Endothelial cell of umbilical vein (primary cell): ENCODE results near the gene C10orf67. TPM values are rescaled to one million over a fixed set of nuclear protein-coding genes. Genes with fewer than 3 reads are reported as not detected.

Experiments used
- BruUV-seq: library from RNA; stranded (reverse); fragments of 400-500 nt; replicated peaks from 2 replicates; lab custom pipeline; 2021; lab: Mats Ljungman, UMichigan
- CTCF ChIA-PET: fragments of 300-600, 350-600 bp; sonication (Branson Sonifier 250); formaldehyde crosslinking; loops from one replicate; lab custom pipeline; 2021; ENCODE audit warnings: antibody characterized with exemption, inconsistent platforms; lab: Charles Lee
- POLR2A ChIA-PET: fragments of 300-600, 350-600 bp; sonication (Branson Sonifier 250); formaldehyde crosslinking; loops from one replicate; lab custom pipeline; 2021; ENCODE audit warnings: antibody characterized with exemption, inconsistent platforms; lab: Charles Lee
- DNase-seq: peaks from one replicate; pipeline ENCODE4 v3.0.0-alpha.2; 2011; ENCODE audit warnings: low read depth, low spot score
- FAIRE-seq: peaks from 2 replicates; lab custom pipeline; 2011; peaks lifted over from hg19 to GRCh38; lab: Jason Lieb, UNC
- H2AFZ ChIP-seq: 2 replicates; pipeline ENCODE4 v1.6.0; 2012; ENCODE audit warnings: low read depth, low read length, control low read depth, inconsistent platforms
- H3K27ac ChIP-seq: 2 replicates; pipeline ENCODE4 v1.5.1; 2011; ENCODE audit warnings: low read depth, mild to moderate bottlenecking, control low read depth, low read length, moderate library complexity; ENCODE audit not compliant: insufficient read depth
- H3K27me3 ChIP-seq, 2 experiments: 2 replicates each; pipeline versions ENCODE4 v1.6.0 to v1.6.1; 2011; ENCODE audit warnings: low read length in 2 of 2, mixed read lengths in 1 of 2; ENCODE audit not compliant: control insufficient read depth in 2 of 2, insufficient read depth in 2 of 2
- H3K36me3 ChIP-seq, 2 experiments: 2 replicates in 1 of 2; 3 replicates in 1 of 2; pipeline ENCODE4 v1.5.1; 2011; ENCODE audit warnings: low read length in 2 of 2, mild to moderate bottlenecking in 1 of 2, moderate library complexity in 1 of 2; ENCODE audit not compliant: control insufficient read depth in 2 of 2, insufficient read depth in 2 of 2; ENCODE audit errors: extremely low read depth in 1 of 2
- H3K4me1 ChIP-seq: 3 replicates; pipeline ENCODE4 v1.5.1; 2011; ENCODE audit warnings: mild to moderate bottlenecking, low read length; ENCODE audit not compliant: control insufficient read depth, insufficient read depth; ENCODE audit errors: extremely low read depth
- H3K4me2 ChIP-seq: 2 replicates; pipeline ENCODE4 v1.6.1; 2011; ENCODE audit warnings: low read length, control low read depth, mixed read lengths; ENCODE audit not compliant: insufficient read depth
- H3K4me3 ChIP-seq, 3 experiments: fragments of 200-600 bp in 1 of 3; sonication (generic), shearing (Covaris generic) in 1 of 3; replicated peaks in 1 of 3; 2 replicates each; pipeline ENCODE4 v1.5.1; 2011 to 2016; ENCODE audit warnings: control low read depth in 3 of 3, low read length in 3 of 3, mild to moderate bottlenecking in 2 of 3, inconsistent platforms in 1 of 3, low read depth in 1 of 3, moderate library complexity in 1 of 3; ENCODE audit not compliant: insufficient read depth in 1 of 3
- H3K79me2 ChIP-seq: 2 replicates; pipeline ENCODE4 v1.6.0; 2012; ENCODE audit warnings: low read length, inconsistent platforms; ENCODE audit not compliant: control insufficient read depth, insufficient read depth
- H3K9ac ChIP-seq: replicated peaks from 2 replicates; pipeline ENCODE3; 2011; ENCODE audit warnings: low read length, control low read depth; ENCODE audit not compliant: insufficient read depth; ENCODE audit errors: extremely low read depth
- H3K9me1 ChIP-seq: replicated peaks from 3 replicates; pipeline ENCODE4 v1.6.0; 2011; ENCODE audit warnings: mild to moderate bottlenecking, low read length; ENCODE audit not compliant: control insufficient read depth, insufficient read depth; ENCODE audit errors: extremely low read depth
- H3K9me3 ChIP-seq: replicated peaks from 2 replicates; pipeline ENCODE4 v1.5.1; 2012; ENCODE audit warnings: low read length, inconsistent platforms; ENCODE audit not compliant: control insufficient read depth, insufficient read depth
- H4K20me1 ChIP-seq: replicated peaks from 2 replicates; pipeline ENCODE3; 2011; ENCODE audit warnings: mild to moderate bottlenecking, low read length; ENCODE audit not compliant: control insufficient read depth, insufficient read depth; ENCODE audit errors: extremely low read depth
- CTCF ChIP-seq, 2 donors: IDR thresholded peaks; 1 replicate in 1 of 2; 2 replicates in 1 of 2; pipeline ENCODE4 v1.5.1; 2011; ENCODE audit warnings: low read length in 2 of 2, mild to moderate bottlenecking in 2 of 2, moderate library complexity in 2 of 2, control low read depth in 1 of 2, inconsistent platforms in 1 of 2, low read depth in 1 of 2; ENCODE audit not compliant: insufficient read depth in 1 of 2; ENCODE audit errors: extremely low read depth in 1 of 2
- EZH2 ChIP-seq: IDR thresholded peaks from 2 replicates; pipeline ENCODE4 v1.6.1; 2012; ENCODE audit warnings: borderline replicate concordance, low read depth, mild to moderate bottlenecking, moderate library complexity, low read length, inconsistent platforms; ENCODE audit not compliant: severe bottlenecking
- FOS ChIP-seq: IDR thresholded peaks from 2 replicates; pipeline ENCODE4 v1.6.1; 2011; ENCODE audit warnings: mild to moderate bottlenecking, low read length, moderate library complexity, borderline replicate concordance; ENCODE audit not compliant: insufficient read depth
- GATA2 ChIP-seq: IDR thresholded peaks from 2 replicates; pipeline ENCODE4 v1.7.0; 2011; ENCODE audit warnings: low read depth, mild to moderate bottlenecking, moderate library complexity, mixed read lengths, low read length; ENCODE audit not compliant: insufficient read length, insufficient read depth
- JUN ChIP-seq: IDR thresholded peaks from 2 replicates; pipeline ENCODE4 v1.6.1; 2011; ENCODE audit warnings: borderline replicate concordance, low read depth; ENCODE audit not compliant: insufficient read length, insufficient read depth
- MAX ChIP-seq: IDR thresholded peaks from 2 replicates; pipeline ENCODE4 v1.6.1; 2011; ENCODE audit not compliant: insufficient read depth, insufficient read length
- MYC ChIP-seq: IDR thresholded peaks from one replicate; pipeline ENCODE4 v1.6.1; 2011; ENCODE audit warnings: mild to moderate bottlenecking, low read depth, low read length
- POLR2A ChIP-seq: IDR thresholded peaks from 2 replicates; pipeline ENCODE4 v1.6.1; 2012; ENCODE audit warnings: low read depth, mild to moderate bottlenecking, control low read depth, low read length
- POLR2AphosphoS5 ChIP-seq: IDR thresholded peaks from 2 replicates; pipeline ENCODE4 v1.6.1; 2012; ENCODE audit warnings: low read depth, mild to moderate bottlenecking, control low read depth, low read length, moderate library complexity; ENCODE audit not compliant: insufficient read depth
- dilution Hi-C: fragments of 300-500 bp; cut with MboI; formaldehyde crosslinking; loops from one replicate; pipeline ENCODE4 v1.15.0; 2019; ENCODE audit warnings: low sequenced_read_pairs; ENCODE audit not compliant: extremely low pct_ligation_motif_present
- intact Hi-C: fragments of 100-400 bp; cut with micrococcal nuclease; formaldehyde crosslinking; loops from one replicate; pipeline ENCODE4 v1.10.0; 2022
- polyA plus RNA-seq, 4 experiments: library from polyadenylated mRNA; depleted of rRNA in 3 of 4; stranded (reverse) in 3 of 4; unstranded in 1 of 4; fragments of >200 nt; gene quantifications; 2 replicates each; pipeline versions ENCODE4 v1.2.1 to v1.2.3, GENCODE V29; 2011 to 2012; ENCODE audit warnings: missing spikeins in 1 of 4
- total RNA-seq: library from RNA; stranded (reverse); gene quantifications from 2 replicates; pipeline ENCODE4 v1.2.3, GENCODE V29; 2021

The C10orf67 gene
- total and polyA plus RNA-seq, 2 donors (not counting 3 experiments of a cell fraction or from before 2014, with no cell fraction given): not detected

GRCh38 chr10:23204773-23205172 is 139.8 kb downstream of the C10orf67 start:
- dilution Hi-C loops: no loop called here
- Histone ChIP-seq H3K36me3 (no peaks in the 10 kb centered on the region), H3K79me2 (no peaks in the 10 kb centered on the region), H3K9me1 (no peaks in the 10 kb centered on the region), H3K4me3 (no peak overlapping the region), H4K20me1 (no peaks in the 10 kb centered on the region), H3K27ac (no peak overlapping the region), H3K9me3 (no peaks in the 10 kb centered on the region), H3K4me2 (no peak overlapping the region), H2AFZ (no peak overlapping the region), H3K9ac (no peak overlapping the region), H3K4me1 (no peaks in the 10 kb centered on the region), H3K27me3 (peaks cover 32 to 38% of the 10 kb centered on the region in 2 experiments)
- no TSS peak for BruUV-seq
- POLR2A ChIA-PET: no interaction called here
- intact Hi-C loops: no loop called here
- no peak for FAIRE-seq
- DNase-seq: no peak
- CTCF ChIA-PET: no interaction called here
- TF ChIP-seq MAX (no peak), CTCF (IDR thresholded peaks at IDR 0.05; ENCODE audit: extremely low read depth in 1 of 2, insufficient read depth in 1 of 2, low read depth in 1 of 2, low read length in 2 of 2) (no peak), POLR2AphosphoS5 (no peak), JUN (no peak), POLR2A (no peak), GATA2 (no peak), EZH2 (no peak), MYC (no peak), FOS (no peak)
